CD4-positive, alpha-beta T cell treated with Interferon gamma for 1 hour (primary cell): ENCODE measurements around the gene CCDC71.

Experiments used
- DNase-seq: peaks from one replicate; pipeline ENCODE4 v3.0.0-alpha.2; 2020

The CCDC71 gene

GRCh38 chr3:49124991-49125670 lies 41.0 kb downstream of the CCDC71 start:
- no peak for DNase-seq

DNA sequence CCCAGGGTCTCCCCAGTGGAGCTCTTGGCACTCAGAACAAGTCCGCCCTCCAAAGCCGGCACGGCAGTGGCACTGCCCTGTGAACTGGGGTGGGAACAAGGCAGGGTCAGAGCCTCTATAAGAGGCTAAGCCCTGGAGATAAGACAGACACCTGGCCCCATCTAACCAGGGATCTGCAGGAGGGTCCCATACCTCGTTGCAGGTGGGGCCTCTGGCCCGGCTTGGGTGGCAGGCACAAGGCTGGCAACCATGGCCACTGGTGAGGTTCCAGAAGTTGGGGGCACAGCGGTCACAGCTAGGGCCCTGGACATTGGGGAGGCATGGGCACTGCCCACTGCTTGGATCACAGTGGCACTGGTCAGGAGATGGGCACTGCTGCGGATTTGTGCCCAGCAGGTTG lies 41.9 kb downstream of the CCDC71 start:
- no peak for DNase-seq

- DNase-seq = no peak
Measured at GRCh38 chr3:49123687-49124086, 42.4 kb downstream of the CCDC71 start.

- no peak for DNase-seq
Measured at GRCh38 chr3:49122886-49123545, 43.1 kb downstream of the CCDC71 start.

DNA sequence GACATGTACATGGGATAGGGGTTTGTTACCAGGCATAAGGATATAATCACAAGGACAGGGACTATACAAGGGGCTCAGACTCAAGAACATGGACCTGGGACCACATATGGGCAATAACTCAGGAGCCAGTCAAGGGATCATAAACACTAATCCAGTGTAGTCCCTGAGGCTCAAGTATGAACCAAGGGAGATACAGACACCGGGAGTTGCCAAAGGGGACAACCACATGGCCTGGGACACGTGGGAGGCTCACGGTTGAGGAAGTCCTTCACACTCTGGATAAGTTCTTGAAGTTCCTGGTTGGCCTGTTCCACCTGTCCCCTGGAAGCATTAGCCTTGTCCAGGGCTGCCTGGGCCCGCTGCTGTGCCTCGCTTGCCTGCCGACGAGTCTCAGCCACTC lies 43.7 kb downstream of the CCDC71 start:
- no peak for DNase-seq

DNA sequence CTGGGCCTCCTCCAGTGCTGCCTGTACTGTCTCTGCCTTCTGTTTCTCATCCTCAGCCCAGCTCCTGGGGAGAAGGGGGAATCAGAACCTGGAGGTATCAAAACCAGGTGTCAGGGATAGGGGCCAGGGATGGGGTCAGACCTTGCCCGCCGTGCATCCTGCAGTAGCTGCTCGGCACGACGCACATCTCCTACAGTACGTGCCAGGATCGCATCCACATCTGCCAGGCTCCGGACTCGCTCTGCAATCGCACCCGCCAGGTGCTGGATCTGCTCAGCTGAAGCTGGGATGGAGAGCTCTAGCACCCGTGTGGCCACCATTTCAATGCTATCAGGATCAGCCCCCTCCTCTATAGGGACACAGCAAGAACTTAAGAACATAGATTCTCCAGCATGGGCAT lies 44.1 kb downstream of the CCDC71 start:
- DNase-seq = no peak

DNA sequence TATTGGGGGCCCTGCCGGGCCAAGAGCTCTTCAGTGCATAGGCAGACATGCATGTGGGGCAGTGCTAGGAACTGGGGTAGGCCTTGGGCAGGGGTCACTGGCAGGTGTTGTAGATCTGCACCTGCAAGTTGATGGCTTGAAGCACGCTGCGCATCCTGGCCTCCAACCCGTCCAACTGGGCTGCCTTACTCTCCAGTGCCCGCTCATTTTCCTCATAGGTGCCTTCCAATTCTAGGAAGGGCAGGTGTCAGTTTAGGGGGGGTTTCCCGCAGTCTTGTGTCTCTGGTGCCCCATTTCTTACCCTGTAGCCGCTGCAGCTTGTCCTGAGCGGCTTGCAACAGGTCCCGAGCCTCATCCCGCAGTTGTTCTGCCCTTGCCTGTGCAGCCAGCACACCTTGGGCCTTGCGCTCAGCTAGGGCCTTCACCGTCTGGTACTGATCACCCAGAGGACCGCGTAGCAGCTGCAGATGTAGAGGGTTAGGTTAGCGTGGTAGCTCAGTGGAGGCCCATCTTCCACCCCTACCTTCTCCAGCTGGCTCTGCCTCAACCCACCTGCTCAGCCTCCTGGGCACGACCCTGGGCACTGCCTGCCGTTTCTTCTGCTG lies 44.9 kb downstream of the CCDC71 start:
- no peak for DNase-seq

- DNase-seq = peak; percentile 95
Measured at GRCh38 chr3:49120438-49121131, 45.5 kb downstream of the CCDC71 start, which contains the start of gene USP19. Gene USP19, minus strand, starts transcription at chr3:49120823. Its CDS starts 1,678 bp downstream, at chr3:49119145.

DNA sequence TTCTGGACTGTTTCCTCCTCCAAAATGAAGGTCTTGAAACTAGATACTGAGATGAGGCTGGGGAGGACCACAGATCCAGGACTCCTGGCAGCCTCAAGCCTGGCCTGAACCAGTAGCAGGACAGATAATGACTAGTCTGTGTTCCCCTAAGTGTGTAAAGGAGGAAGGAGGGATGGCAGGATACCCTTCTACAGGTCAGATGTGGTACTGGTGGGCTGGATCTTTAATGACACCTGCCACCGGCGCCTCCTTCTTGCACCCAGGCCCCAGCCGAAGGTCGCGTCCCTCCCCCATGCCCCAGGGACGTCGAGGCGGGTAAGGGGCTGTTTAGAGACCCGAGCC lies 46.1 kb downstream of the CCDC71 start:
- DNase-seq = no peak

- no peak for DNase-seq
Measured at GRCh38 chr3:49119439-49119838, 46.7 kb downstream of the CCDC71 start.

GRCh38 chr3:49119036-49119435 lies 47.1 kb downstream of the CCDC71 start:
- DNase-seq = no peak
